ENCODE results near the gene PRDX6.
A peak's percentile ranks its signal among the peaks of the same experiment; 100 is the strongest.
"Not testable (repeated sequence)": the region's sequence is repeated elsewhere in the genome, so short reads cannot be mapped to it uniquely, and the experiment has no call there.

The PRDX6 gene

DNA sequence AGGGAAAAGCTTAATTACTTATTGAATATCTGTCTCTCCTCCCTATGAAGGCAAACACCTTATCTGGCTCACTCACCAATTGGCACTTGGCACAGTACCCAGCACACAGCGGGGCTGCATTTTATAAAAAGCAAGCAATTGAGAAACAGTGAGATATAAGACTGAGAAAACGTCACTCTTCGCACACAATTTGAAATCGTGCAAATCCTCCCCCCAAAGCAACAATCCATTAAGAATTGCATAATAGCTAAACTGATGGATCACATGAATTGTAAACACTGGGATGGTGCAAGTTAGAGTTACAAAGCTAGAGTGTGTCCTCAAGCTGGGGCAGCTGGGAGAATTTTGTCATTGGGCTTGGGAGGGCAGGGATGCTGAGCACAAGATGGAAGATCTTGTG is 27.1 kb downstream of the PRDX6 start:
- no peaks in the 10 kb centered on the region for H3K36me3 Mint-ChIP-seq
- no peaks in the 10 kb centered on the region for H3K9me3 Mint-ChIP-seq
- ATAC-seq (no peak), DNase-seq (ENCODE audit: low spot score in 2 of 2) (no peak)
- no peak overlapping the region for H3K27ac Mint-ChIP-seq
- H3K4me3 Mint-ChIP-seq: no peak overlapping the region
- H3K4me1 Mint-ChIP-seq: no peaks in the 10 kb centered on the region

DNA sequence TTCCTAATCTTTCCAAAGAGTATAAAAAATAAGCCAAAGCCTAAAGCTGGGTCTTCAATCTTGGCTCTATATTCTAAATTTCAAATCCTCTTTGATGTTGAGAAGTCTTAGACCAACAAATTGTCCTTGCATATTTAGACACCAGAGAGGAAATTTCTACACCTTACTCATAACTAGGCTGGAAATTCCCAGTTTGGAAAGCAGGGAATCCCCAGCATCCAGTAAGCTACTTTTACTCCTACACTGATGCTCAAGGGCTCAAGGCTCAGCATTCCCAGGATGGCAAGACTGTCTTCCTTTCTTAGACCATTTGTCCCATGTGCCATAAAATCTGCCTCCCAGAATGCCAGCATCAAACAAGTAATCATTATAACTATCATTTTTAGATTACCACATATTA is 28.3 kb downstream of the PRDX6 start:
- H3K9me3 Mint-ChIP-seq: no peaks in the 10 kb centered on the region
- ATAC-seq (no peak), DNase-seq (ENCODE audit: low spot score in 2 of 2) (no peak)
- H3K27ac Mint-ChIP-seq: no peak overlapping the region
- H3K4me3 Mint-ChIP-seq: no peak overlapping the region
- H3K4me1 Mint-ChIP-seq: peaks cover 4% of the 10 kb centered on the region
- H3K36me3 Mint-ChIP-seq: no peaks in the 10 kb centered on the region

DNA sequence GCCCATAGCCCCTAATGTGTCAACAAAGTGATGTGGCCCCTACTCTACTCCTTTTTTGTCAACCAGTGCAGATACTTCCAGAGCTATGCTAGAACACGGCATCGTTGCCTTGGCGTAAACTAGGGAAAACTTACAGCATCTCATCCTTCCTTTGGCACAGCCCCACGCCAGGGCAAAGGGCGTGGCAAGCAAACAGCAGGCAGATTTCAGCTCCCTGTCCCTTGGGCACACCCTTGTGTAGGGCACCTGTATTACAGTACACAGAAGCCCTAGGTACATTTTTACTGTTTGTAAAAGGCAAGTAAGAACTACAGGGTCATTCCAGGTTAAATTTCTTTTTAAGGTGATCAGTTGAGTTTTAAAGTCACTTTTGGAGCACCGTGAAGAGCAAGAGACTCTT is 29.3 kb downstream of the PRDX6 start:
- Mint-ChIP-seq H3K4me3 (no peak overlapping the region), H3K4me1 (peaks cover 6% of the 10 kb centered on the region), H3K27ac (no peak overlapping the region), H3K36me3 (no peaks in the 10 kb centered on the region), H3K9me3 (no peaks in the 10 kb centered on the region)
- ATAC-seq: peak; percentile 51
- no peak for DNase-seq (ENCODE audit: low spot score in 2 of 2)

DNA sequence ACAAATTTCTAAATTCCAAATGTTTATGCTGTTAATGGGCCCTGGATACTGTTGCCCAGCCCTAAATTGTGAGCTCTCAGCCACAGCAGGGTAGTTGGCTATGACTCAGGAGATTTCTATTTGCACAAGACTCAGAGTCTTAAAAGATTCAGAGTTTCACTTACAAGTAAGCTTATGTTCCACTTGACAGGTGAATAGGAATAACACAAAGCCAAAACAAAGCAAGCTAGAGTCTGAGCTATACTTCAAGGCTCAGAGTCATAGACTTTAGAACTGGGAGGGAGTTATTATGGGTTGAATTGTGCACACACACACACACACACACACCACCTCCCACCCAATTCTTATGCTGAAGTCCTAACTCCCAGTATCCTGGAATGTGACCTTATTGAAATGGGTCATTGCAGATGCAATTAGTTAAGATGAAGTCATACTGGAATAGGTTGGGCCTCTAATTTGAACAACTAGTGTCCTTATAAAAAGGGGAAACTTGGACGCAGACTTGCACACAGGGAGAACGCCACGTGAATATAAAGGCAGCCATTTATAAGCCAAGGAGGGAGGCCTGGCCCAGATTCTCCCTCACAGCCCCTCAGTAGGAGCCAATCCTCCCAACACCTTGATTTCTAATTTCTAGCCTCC is 30.2 kb downstream of the PRDX6 start:
- DNase-seq (ENCODE audit: low spot score in 2 of 2) (no peak), ATAC-seq (no peak)
- H3K4me1 Mint-ChIP-seq: peaks cover 6% of the 10 kb centered on the region
- H3K27ac Mint-ChIP-seq: no peak overlapping the region
- no peaks in the 10 kb centered on the region for H3K9me3 Mint-ChIP-seq
- no peak overlapping the region for H3K4me3 Mint-ChIP-seq
- no peaks in the 10 kb centered on the region for H3K36me3 Mint-ChIP-seq

DNA sequence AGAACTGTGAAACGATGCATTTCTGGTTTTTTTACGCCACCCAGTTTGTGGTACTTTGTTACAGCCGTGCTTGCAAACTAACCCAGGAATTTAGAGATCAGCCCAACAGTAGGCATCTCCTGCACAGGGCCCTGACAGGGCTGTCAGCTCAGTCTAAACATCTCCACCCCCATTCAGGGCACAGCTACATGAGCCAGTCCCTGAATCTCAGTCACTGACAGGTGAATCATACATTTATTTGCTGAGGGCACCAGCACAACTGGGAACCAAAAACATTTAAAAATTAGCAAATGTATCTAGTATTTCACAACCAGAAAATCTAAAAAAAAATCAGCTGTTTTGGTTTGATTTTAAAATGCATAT is 30.7 kb downstream of the PRDX6 start:
- Mint-ChIP-seq H3K9me3 (no peaks in the 10 kb centered on the region), H3K27ac (no peak overlapping the region), H3K4me3 (no peak overlapping the region), H3K36me3 (no peaks in the 10 kb centered on the region), H3K4me1 (peaks cover 6% of the 10 kb centered on the region)
- ATAC-seq: no peak
- no peak for DNase-seq (ENCODE audit: low spot score in 2 of 2)

DNA sequence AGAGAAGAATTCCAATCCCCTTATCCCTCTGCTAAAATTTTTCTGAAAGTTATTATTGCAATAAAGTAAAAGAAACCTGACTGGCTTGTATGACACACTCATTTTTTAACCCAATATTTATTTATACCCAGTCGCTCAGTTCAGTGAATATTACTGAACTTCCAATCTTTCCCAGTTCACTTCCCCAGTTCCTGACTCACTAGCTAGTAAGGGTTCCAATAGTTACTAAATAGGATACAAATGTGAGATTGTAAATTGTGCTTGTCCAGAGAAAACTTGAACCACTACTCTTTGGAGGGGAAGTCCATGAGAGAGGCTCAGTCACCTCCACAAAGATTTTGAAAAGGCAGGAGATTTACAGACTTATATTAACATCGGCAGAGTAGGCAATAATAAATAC is 31.4 kb downstream of the PRDX6 start:
- no peak for DNase-seq (ENCODE audit: low spot score in 2 of 2)
- Mint-ChIP-seq H3K4me3 (no peak overlapping the region), H3K36me3 (no peaks in the 10 kb centered on the region), H3K4me1 (peaks cover 6% of the 10 kb centered on the region), H3K9me3 (peaks cover 3% of the 10 kb centered on the region), H3K27ac (no peak overlapping the region)
- no peak for ATAC-seq

DNA sequence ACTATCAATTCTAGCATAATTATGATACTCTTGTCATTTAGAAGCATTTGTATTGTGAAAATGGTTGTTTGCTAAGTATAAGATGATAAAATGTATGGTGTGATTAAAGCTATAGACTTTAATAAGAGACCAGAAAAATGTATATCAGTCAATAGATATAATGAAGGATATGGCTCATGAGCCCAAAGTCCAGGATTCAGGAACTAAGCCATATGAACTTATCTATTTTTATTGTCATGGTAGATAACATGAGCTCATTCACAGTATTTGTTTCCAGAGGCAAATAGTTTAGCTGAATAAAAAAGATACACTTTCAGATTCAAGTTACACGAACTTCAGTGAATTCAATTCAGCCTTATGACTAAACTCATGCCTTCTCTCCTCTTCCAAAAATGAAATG is 32.7 kb downstream of the PRDX6 start:
- DNase-seq (ENCODE audit: low spot score in 2 of 2) (no peak), ATAC-seq (no peak)
- H3K9me3 Mint-ChIP-seq: peaks cover 4% of the 10 kb centered on the region
- H3K4me3 Mint-ChIP-seq: no peak overlapping the region
- H3K27ac Mint-ChIP-seq: no peak overlapping the region
- no peaks in the 10 kb centered on the region for H3K36me3 Mint-ChIP-seq
- H3K4me1 Mint-ChIP-seq: peaks cover 6% of the 10 kb centered on the region

DNA sequence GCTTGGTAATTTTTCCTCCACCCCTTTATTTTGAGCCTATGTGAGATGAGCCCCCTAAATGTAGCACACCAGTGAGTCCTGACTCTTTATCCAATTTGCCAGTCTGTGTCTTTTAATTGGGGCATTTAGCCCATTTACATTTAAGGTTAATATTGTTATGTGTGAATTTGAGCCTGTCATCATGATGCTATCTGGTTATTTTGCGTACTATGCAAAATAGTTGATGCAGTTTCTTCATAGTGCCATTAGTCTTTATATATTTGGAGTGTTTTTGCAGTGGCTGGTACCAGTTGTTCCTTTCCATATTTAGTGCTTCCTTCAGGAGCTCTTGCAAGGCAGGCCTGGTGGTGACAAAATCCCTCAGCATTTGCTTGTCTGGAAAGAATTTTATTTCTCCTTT is 37.4 kb downstream of the PRDX6 start:
- not testable (repeated sequence) for H3K4me1 Mint-ChIP-seq; H3K9me3 Mint-ChIP-seq; H3K4me3 Mint-ChIP-seq; H3K36me3 Mint-ChIP-seq; DNase-seq (ENCODE audit: low spot score in 2 of 2); ATAC-seq; H3K27ac Mint-ChIP-seq

DNA sequence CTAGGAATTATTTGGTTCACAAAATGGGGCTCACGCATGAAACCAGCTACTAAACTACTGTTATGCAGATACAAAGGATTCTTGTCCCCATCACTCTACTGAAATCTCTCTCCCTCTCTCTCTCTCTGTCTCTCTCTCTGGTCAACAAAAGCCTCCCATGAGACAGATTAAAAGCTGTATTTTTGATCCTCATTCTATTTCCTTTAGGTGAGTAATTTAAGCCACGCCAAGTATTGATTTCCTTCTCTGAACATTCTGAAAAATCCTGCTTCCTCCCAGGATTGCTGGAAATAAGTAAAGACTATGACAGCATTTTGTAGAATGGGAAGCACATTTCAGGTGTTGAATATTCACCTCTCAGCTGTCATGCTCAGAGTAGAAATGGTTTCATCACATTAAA is 43.7 kb downstream of the PRDX6 start:
- no peaks in the 10 kb centered on the region for H3K9me3 Mint-ChIP-seq
- ATAC-seq: no peak
- H3K4me3 Mint-ChIP-seq: no peak overlapping the region
- no peaks in the 10 kb centered on the region for H3K4me1 Mint-ChIP-seq
- no peaks in the 10 kb centered on the region for H3K36me3 Mint-ChIP-seq
- H3K27ac Mint-ChIP-seq: no peak overlapping the region
- no peak for DNase-seq (ENCODE audit: low spot score in 2 of 2)

DNA sequence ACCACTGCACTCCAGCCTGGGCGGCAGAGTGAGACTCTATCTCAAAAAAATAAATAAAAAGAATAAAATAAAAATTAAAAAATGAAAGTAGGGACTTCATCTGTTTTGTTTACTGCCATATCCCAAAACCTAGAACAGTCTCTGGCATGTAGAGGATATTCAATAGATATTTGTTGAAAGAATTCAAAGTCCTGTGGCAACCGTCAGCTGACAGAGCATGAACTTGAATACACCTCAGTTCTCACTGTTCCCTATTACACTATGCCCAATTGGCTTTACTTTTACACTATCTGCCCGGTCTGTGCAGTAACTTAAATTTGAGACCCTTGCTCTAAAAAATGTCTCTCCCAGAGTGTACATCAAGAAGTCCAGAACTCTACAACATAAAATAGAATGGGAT is 46.2 kb downstream of the PRDX6 start:
- peaks cover 3% of the 10 kb centered on the region for H3K4me1 Mint-ChIP-seq
- H3K4me3 Mint-ChIP-seq: no peak overlapping the region
- no peak overlapping the region for H3K27ac Mint-ChIP-seq
- DNase-seq (ENCODE audit: low spot score in 2 of 2) (no peak), ATAC-seq (no peak)
- no peaks in the 10 kb centered on the region for H3K36me3 Mint-ChIP-seq
- no peaks in the 10 kb centered on the region for H3K9me3 Mint-ChIP-seq

DNA sequence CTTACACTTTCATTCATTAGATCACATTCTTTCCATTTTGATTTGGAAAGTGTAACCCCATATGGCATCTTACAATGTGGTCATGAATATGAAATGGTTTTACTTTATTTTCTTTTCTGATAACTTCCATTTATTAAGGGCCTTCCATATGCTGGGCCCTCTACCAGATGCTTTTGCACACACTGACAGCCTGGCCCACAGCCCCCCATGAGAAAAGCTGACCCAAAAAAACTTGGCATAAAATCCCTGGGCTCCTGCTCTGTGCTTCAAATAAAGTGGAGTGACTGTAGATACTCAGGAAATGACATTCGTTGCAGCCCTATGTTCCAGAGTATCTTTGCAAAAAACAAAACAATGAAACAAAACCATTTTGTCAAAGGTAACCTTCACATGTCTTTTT is 48.8 kb downstream of the PRDX6 start:
- peaks cover 12% of the 10 kb centered on the region for H3K4me1 Mint-ChIP-seq
- no peak for ATAC-seq
- no peaks in the 10 kb centered on the region for H3K36me3 Mint-ChIP-seq
- H3K27ac Mint-ChIP-seq: no peak overlapping the region
- DNase-seq (ENCODE audit: low spot score in 2 of 2): no peak
- no peaks in the 10 kb centered on the region for H3K9me3 Mint-ChIP-seq
- no peak overlapping the region for H3K4me3 Mint-ChIP-seq

DNA sequence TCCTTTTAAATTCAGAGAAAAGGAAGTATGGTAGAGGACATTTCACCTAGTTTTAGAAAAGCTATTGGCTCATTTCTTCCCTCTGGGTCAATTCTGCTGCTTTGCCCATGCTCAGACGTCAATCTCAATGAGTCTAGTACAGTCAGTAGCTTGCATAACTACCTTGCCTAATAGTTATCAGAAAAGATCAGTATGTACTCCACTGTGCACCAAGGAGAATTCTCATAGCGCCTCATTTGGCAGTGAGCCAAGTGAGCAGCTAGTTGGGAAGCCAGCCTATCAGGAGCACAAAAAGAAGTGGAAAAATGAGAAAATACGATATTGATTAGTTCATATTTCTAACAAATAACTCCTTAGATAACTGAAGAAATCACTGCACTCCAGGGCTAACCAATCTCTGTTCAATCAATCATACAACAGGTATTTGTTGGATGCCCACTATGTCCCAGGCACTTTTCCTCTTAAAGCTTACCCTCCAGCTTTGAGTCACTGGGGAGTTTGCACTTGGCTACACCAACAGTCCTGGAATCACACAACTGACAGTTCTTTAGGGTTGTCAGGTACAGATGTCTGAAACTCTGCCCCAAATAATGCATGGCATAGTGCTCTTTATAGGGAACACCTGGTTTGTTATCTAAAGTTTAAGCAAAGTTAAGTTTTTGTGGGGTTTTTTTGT is 50.2 kb downstream of the PRDX6 start:
- Mint-ChIP-seq H3K36me3 (no peaks in the 10 kb centered on the region), H3K4me1 (peaks cover 18% of the 10 kb centered on the region), H3K9me3 (no peaks in the 10 kb centered on the region), H3K27ac (no peak overlapping the region), H3K4me3 (no peak overlapping the region)
- DNase-seq (ENCODE audit: low spot score in 2 of 2): no peak
- no peak for ATAC-seq

DNA sequence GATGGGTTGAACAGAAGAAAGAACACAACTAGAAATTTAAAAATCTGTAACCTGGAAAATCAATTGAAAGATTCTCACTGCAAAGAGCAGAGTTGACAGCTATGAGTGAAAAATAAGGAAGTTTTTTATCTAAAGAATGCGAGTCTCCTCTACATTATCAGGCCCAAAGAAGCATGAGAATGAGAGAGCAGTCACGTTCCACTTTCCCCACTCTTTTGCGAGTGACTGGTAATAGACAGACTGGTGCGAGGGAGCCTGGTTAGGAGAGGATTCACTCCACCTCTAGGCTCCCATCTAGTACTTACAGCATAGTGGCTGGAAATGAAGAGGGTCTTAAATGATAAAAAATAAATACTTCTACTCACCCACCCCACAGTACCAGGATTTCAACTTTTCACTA is 52.0 kb downstream of the PRDX6 start:
- no peaks in the 10 kb centered on the region for H3K9me3 Mint-ChIP-seq
- ATAC-seq (no peak), DNase-seq (ENCODE audit: low spot score in 2 of 2) (no peak)
- H3K4me3 Mint-ChIP-seq: no peak overlapping the region
- peaks cover 27% of the 10 kb centered on the region for H3K4me1 Mint-ChIP-seq
- H3K27ac Mint-ChIP-seq: peak overlapping the region; percentile 7
- H3K36me3 Mint-ChIP-seq: no peaks in the 10 kb centered on the region

DNA sequence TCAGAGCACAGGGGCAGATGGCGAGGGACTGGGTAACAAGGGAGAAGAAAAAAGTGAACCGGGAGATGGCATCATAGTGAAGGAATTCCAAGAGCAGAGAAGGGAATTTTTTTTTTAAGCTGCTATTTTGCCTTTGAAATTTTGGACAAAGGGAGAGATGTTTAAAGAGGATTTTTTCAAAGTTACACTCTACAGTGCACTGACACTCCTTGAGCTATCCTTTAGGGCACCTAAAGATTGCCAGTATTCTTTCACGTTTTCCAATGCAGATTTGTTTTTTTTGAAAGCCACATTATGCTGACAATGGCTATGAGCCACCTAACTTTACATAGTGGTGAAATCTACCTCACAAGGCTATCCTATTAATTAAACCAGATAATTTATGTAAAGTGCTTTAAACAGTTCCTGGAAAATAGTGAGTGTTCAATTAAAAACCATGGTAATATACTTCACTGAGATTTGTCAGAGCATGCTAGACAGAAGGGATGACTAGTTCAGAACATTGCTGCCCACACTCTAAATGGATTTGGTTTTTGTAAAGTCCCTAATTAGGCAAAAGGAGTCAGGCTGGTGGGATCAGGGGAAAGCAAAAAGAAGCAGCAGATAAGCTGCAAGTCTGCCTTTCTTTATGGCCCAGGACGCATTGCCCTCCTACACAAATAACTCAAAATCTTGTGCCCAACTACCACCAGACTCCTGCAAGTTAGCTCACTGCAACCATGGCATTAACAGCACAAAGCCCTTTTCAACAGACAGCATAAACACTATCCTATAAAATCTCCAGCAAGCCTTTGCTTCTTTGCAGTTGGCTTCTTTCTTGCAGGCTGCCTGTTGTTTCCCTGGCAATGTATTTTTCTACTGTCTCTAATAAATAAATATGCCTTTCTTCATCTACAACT is 53.9 kb downstream of the PRDX6 start:
- no peak overlapping the region for H3K27ac Mint-ChIP-seq
- no peaks in the 10 kb centered on the region for H3K36me3 Mint-ChIP-seq
- peaks cover 27% of the 10 kb centered on the region for H3K4me1 Mint-ChIP-seq
- no peak overlapping the region for H3K4me3 Mint-ChIP-seq
- DNase-seq (ENCODE audit: low spot score in 2 of 2): no peak
- ATAC-seq: no peak
- H3K9me3 Mint-ChIP-seq: no peaks in the 10 kb centered on the region

DNA sequence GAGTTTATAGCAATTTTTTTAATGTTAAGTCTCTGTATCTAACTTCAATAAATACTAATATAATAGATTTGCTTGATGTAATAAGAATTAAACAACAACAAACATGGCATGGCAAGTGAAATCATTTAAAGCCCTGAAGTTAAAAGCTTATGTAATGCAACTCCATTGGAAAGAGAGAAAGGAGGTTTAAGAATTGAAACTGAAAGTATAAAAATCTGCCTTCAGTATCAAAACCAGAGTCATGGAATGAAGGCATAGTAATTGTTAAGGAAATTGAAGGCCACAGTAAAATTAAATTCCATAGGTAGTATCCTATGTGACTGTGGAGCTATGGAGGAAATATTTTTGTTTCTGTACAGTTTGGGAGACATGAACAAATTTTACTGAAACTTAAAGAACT is 55.1 kb downstream of the PRDX6 start:
- Mint-ChIP-seq H3K27ac (peak overlapping the region; percentile 14), H3K4me3 (no peak overlapping the region), H3K9me3 (no peaks in the 10 kb centered on the region), H3K36me3 (no peaks in the 10 kb centered on the region), H3K4me1 (peaks cover 27% of the 10 kb centered on the region)
- DNase-seq (ENCODE audit: low spot score in 2 of 2): no peak
- no peak for ATAC-seq

DNA sequence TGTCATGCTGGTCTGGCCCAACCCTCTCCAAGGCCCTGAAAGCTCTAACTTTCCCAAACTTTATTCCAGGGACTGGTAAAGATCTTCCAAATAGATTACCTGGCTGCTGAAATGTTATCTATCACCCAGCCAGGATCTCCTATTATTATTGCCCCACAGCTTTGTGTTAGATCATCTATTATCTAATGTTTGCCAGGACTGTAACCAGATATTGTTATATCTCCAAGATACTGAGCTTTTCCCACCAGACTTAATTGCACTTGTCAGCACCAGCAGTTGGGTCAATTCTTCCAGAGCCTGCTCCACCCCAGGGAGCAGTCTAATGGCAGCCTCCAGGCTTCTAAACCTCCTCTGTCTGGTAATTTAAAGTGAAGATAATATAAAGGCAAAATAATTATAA is 59.1 kb downstream of the PRDX6 start:
- Mint-ChIP-seq H3K36me3 (no peaks in the 10 kb centered on the region), H3K4me1 (peaks cover 15% of the 10 kb centered on the region), H3K9me3 (no peaks in the 10 kb centered on the region), H3K27ac (no peak overlapping the region), H3K4me3 (no peak overlapping the region)
- DNase-seq (ENCODE audit: low spot score in 2 of 2) (no peak), ATAC-seq (no peak)
